Neural cell (in vitro differentiated cells): Measurements from ENCODE around the gene EI24. TPM values are rescaled to one million over a fixed set of nuclear protein-coding genes. Genes with fewer than 3 reads are reported as not detected.

ENCODE experiments used
- H2AFZ ChIP-seq: fragments of 200-600, 300-800 bp; sonication (generic), shearing (Covaris generic); 2 replicates; pipeline ENCODE4 v1.6.0; 2014; ENCODE audit warnings: low read depth, mild to moderate bottlenecking, antibody characterized with exemption, low read length, moderate library complexity
- H3F3A ChIP-seq: fragments of 200-600 bp; shearing (Covaris generic); 2 replicates; pipeline ENCODE4 v1.6.1; 2016; ENCODE audit warnings: mild to moderate bottlenecking, moderate library complexity, mixed read lengths, antibody characterized with exemption, low read length; ENCODE audit not compliant: insufficient read depth, poor library complexity, severe bottlenecking
- H3K27ac ChIP-seq: fragments of 200-600, 300-800 bp; sonication (generic), shearing (Covaris generic); 2 replicates; pipeline ENCODE4 v1.5.1; 2014; ENCODE audit warnings: mild to moderate bottlenecking, low read length, moderate library complexity
- H3K27me3 ChIP-seq: fragments of 300-800, 200-600 bp; sonication (generic), shearing (Covaris generic); 2 replicates; pipeline ENCODE4 v1.6.0; 2014; ENCODE audit warnings: mild to moderate bottlenecking, low read depth, low read length, moderate library complexity; ENCODE audit not compliant: insufficient read depth
- H3K36me3 ChIP-seq: fragments of 300-800, 200-600 bp; sonication (generic), shearing (Covaris generic); 2 replicates; pipeline ENCODE4 v1.5.1; 2014; ENCODE audit warnings: mild to moderate bottlenecking, antibody characterized with exemption, low read length, moderate library complexity; ENCODE audit not compliant: insufficient read depth
- H3K4me2 ChIP-seq: fragments of 300-800, 200-600 bp; sonication (generic), shearing (Covaris generic); 2 replicates; pipeline ENCODE4 v1.6.0; 2014; ENCODE audit warnings: mild to moderate bottlenecking, low read length
- H3K4me3 ChIP-seq: fragments of 300-800, 200-600 bp; sonication (generic), shearing (Covaris generic); 2 replicates; pipeline ENCODE4 v1.5.1; 2014; ENCODE audit warnings: mild to moderate bottlenecking, low read length, moderate library complexity
- H3K79me2 ChIP-seq: fragments of 200-600 bp; shearing (Covaris generic); replicated peaks from 2 replicates; pipeline ENCODE4 v1.6.0; 2014; ENCODE audit warnings: mild to moderate bottlenecking, low read length, moderate library complexity; ENCODE audit not compliant: insufficient read depth
- H3K9ac ChIP-seq: fragments of 300-800, 200-600 bp; sonication (generic), shearing (Covaris generic); 2 replicates; pipeline ENCODE4 v1.6.1; 2016; ENCODE audit warnings: mild to moderate bottlenecking, low read length, mixed read lengths
- H3K9me2 ChIP-seq: fragments of 200-600 bp; shearing (Covaris generic); 2 replicates; pipeline ENCODE4 v1.6.1; 2016; ENCODE audit warnings: mild to moderate bottlenecking, low read length, mixed read lengths; ENCODE audit not compliant: insufficient read depth
- H3K9me3 ChIP-seq: fragments of 200-600, 300-800 bp; sonication (generic), shearing (Covaris generic); 2 replicates; pipeline ENCODE4 v1.6.1; 2016; ENCODE audit warnings: mild to moderate bottlenecking, mixed run types, low read length, moderate library complexity, mixed read lengths
- H4K20me1 ChIP-seq: fragments of 200-600 bp; shearing (Covaris generic); 2 replicates; pipeline ENCODE4 v1.6.1; 2016; ENCODE audit warnings: mild to moderate bottlenecking, mixed run types; ENCODE audit not compliant: insufficient read depth
- EP300 ChIP-seq: fragments of 450-650 bp; conservative IDR thresholded peaks from 2 replicates; pipeline ENCODE4 v1.6.1; 2014; ENCODE audit warnings: antibody characterized with exemption, mild to moderate bottlenecking, moderate library complexity; ENCODE audit not compliant: poor library complexity, severe bottlenecking
- EZH2 ChIP-seq: fragments of 200-600, 300-800 bp; shearing (Covaris generic), sonication (generic); IDR thresholded peaks from 2 replicates; pipeline ENCODE4 v1.6.1; 2014; ENCODE audit warnings: antibody characterized with exemption, low read length, borderline replicate concordance, mild to moderate bottlenecking; ENCODE audit not compliant: insufficient read depth, poor library complexity, severe bottlenecking
- MXI1 ChIP-seq: fragments of 450-650 bp; conservative IDR thresholded peaks from 2 replicates; pipeline ENCODE4 v1.6.1; 2014; ENCODE audit warnings: antibody characterized with exemption, mild to moderate bottlenecking; ENCODE audit not compliant: poor library complexity, severe bottlenecking
- RAD21 ChIP-seq: fragments of 450-650 bp; conservative IDR thresholded peaks from 2 replicates; pipeline ENCODE4 v1.6.1; 2014; ENCODE audit warnings: antibody characterized with exemption, mild to moderate bottlenecking, moderate library complexity
- SMC3 ChIP-seq: fragments of 450-650 bp; conservative IDR thresholded peaks from 2 replicates; pipeline ENCODE4 v1.6.1; 2014; ENCODE audit warnings: antibody characterized with exemption, mild to moderate bottlenecking, moderate library complexity; ENCODE audit not compliant: poor library complexity
- TAF1 ChIP-seq: IDR thresholded peaks from 2 replicates; pipeline ENCODE4 v1.6.1; 2012; ENCODE audit warnings: low read depth
- polyA plus RNA-seq: library from polyadenylated mRNA; depleted of rRNA; stranded (reverse); fragments of >200 nt; gene quantifications from 2 replicates; pipeline ENCODE4 v1.2.3, GENCODE V29; 2014
- TF ChIP-seq, protein P1 (sequence below): IDR thresholded peaks from 2 replicates; pipeline ENCODE4 v1.6.1; 2012; ENCODE audit warnings: borderline replicate concordance
- TF ChIP-seq, protein P2 (sequence below): fragments of 450-650 bp; IDR thresholded peaks from 2 replicates; pipeline ENCODE4 v1.5.1; 2014; ENCODE audit warnings: antibody characterized with exemption, mild to moderate bottlenecking, moderate library complexity; ENCODE audit not compliant: poor library complexity, severe bottlenecking

The EI24 gene
- polyA plus RNA-seq, 1 donor from 2014 or later: 92.5 TPM

DNA sequence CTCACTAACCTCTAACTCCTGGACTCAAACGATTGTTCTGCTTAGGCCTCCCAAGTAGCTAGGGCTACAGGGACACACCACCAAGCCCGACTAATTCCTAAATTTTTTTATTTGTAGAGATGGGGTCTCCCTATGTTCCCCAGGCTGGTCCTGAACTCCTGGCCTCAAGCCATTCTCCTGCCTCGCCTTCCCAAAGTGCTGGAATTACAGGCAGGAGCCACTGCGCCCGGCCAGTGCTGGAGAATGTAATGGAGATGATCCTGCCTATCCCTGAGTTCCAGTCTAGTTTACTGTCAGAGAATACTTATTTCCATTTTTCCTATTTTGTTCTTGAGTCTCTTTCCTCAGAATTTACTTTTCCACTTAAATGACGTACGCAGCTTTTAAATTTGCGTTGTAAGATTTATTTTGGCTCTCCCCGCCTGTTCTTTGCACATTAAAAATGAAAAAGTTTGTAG lies 55.5 kb downstream of the EI24 start, which contains the start of gene CHEK1:
CHEK1 (plus strand) TSS at position 408 of the 458 bp plus-strand sequence. CDS start 1,606 bp downstream, outside the sequence.
- Histone ChIP-seq H3K79me2 (peaks cover 31% of the 10 kb centered on the region), H2AFZ (peak within 1 kb of the TSS; percentile 81)
- TF ChIP-seq, protein P1, sequence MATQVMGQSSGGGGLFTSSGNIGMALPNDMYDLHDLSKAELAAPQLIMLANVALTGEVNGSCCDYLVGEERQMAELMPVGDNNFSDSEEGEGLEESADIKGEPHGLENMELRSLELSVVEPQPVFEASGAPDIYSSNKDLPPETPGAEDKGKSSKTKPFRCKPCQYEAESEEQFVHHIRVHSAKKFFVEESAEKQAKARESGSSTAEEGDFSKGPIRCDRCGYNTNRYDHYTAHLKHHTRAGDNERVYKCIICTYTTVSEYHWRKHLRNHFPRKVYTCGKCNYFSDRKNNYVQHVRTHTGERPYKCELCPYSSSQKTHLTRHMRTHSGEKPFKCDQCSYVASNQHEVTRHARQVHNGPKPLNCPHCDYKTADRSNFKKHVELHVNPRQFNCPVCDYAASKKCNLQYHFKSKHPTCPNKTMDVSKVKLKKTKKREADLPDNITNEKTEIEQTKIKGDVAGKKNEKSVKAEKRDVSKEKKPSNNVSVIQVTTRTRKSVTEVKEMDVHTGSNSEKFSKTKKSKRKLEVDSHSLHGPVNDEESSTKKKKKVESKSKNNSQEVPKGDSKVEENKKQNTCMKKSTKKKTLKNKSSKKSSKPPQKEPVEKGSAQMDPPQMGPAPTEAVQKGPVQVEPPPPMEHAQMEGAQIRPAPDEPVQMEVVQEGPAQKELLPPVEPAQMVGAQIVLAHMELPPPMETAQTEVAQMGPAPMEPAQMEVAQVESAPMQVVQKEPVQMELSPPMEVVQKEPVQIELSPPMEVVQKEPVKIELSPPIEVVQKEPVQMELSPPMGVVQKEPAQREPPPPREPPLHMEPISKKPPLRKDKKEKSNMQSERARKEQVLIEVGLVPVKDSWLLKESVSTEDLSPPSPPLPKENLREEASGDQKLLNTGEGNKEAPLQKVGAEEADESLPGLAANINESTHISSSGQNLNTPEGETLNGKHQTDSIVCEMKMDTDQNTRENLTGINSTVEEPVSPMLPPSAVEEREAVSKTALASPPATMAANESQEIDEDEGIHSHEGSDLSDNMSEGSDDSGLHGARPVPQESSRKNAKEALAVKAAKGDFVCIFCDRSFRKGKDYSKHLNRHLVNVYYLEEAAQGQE: no peak
- TF ChIP-seq TAF1: no peak
- no peak for TF ChIP-seq EP300
- TF ChIP-seq MXI1: no peak
- no peak for TF ChIP-seq EZH2
- TF ChIP-seq, protein P2, sequence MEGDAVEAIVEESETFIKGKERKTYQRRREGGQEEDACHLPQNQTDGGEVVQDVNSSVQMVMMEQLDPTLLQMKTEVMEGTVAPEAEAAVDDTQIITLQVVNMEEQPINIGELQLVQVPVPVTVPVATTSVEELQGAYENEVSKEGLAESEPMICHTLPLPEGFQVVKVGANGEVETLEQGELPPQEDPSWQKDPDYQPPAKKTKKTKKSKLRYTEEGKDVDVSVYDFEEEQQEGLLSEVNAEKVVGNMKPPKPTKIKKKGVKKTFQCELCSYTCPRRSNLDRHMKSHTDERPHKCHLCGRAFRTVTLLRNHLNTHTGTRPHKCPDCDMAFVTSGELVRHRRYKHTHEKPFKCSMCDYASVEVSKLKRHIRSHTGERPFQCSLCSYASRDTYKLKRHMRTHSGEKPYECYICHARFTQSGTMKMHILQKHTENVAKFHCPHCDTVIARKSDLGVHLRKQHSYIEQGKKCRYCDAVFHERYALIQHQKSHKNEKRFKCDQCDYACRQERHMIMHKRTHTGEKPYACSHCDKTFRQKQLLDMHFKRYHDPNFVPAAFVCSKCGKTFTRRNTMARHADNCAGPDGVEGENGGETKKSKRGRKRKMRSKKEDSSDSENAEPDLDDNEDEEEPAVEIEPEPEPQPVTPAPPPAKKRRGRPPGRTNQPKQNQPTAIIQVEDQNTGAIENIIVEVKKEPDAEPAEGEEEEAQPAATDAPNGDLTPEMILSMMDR: no peak
- TF ChIP-seq RAD21: no peak

DNA sequence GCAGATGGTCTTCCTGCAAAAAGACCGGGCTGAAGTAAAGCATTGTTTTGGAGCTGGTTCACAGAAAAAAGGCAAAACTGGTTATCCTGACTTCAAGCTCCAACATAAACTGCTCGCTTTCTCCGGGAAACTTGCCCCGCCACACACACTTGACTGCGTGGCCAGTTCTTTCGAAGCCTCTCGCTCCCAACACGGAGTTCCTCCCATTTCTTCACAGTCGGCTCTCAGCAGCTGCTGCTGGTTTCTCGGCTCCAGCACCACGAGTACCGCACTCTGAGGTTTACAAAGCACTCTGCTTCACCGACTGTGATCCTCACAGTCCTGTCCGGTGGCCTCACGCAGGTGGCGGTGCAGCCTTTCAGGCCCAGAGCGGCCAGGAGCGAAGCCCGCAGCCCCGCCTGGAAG lies 56.0 kb downstream of the EI24 start:
- H2AFZ ChIP-seq: peak overlapping the region; percentile 81
- no peaks in the 10 kb centered on the region for H3K36me3 ChIP-seq
- H3K27me3 ChIP-seq: no peaks in the 10 kb centered on the region
- peak overlapping the region; percentile 95 for H3K27ac ChIP-seq
- TF ChIP-seq, protein P1: no peak
- peak; percentile 62 for TF ChIP-seq SMC3
- H3F3A ChIP-seq: peaks cover 10% of the 10 kb centered on the region
- H3K9ac ChIP-seq: peak overlapping the region; percentile 93
- peak overlapping the region; percentile 37 for H3K4me2 ChIP-seq
- H3K9me2 ChIP-seq: no peaks in the 10 kb centered on the region
- no peaks in the 10 kb centered on the region for H3K9me3 ChIP-seq
- H3K4me3 ChIP-seq: peak overlapping the region; percentile 78
- peaks cover 33% of the 10 kb centered on the region for H3K79me2 ChIP-seq
- H4K20me1 ChIP-seq: no peaks in the 10 kb centered on the region

More for the DNA sequence above, 55.5 kb downstream of the EI24 start, which contains the start of gene CHEK1:
- peaks cover 10% of the 10 kb centered on the region for H3F3A ChIP-seq
- no peaks in the 10 kb centered on the region for H3K9me2 ChIP-seq
- H3K9ac ChIP-seq: peak within 1 kb of the TSS; percentile 93
- peak within 1 kb of the TSS; percentile 89 for H3K4me2 ChIP-seq
- no peaks in the 10 kb centered on the region for H3K27me3 ChIP-seq
- peak within 1 kb of the TSS; percentile 95 for H3K27ac ChIP-seq
- H3K4me3 ChIP-seq: peak within 1 kb of the TSS; percentile 78
- H3K36me3 ChIP-seq: no peaks in the 10 kb centered on the region
- no peaks in the 10 kb centered on the region for H3K9me3 ChIP-seq
- no peaks in the 10 kb centered on the region for H4K20me1 ChIP-seq
